ENCODE data around the gene IRF7. TPM values are rescaled to one million over a fixed set of nuclear protein-coding genes. Genes with fewer than 3 reads are reported as not detected.
A peak's percentile ranks its signal among the peaks of the same experiment; 100 is the strongest.

The IRF7 gene
- total and polyA plus RNA-seq, 8 donors = 9.8 to 50.4 (median 14.3) TPM

DNA sequence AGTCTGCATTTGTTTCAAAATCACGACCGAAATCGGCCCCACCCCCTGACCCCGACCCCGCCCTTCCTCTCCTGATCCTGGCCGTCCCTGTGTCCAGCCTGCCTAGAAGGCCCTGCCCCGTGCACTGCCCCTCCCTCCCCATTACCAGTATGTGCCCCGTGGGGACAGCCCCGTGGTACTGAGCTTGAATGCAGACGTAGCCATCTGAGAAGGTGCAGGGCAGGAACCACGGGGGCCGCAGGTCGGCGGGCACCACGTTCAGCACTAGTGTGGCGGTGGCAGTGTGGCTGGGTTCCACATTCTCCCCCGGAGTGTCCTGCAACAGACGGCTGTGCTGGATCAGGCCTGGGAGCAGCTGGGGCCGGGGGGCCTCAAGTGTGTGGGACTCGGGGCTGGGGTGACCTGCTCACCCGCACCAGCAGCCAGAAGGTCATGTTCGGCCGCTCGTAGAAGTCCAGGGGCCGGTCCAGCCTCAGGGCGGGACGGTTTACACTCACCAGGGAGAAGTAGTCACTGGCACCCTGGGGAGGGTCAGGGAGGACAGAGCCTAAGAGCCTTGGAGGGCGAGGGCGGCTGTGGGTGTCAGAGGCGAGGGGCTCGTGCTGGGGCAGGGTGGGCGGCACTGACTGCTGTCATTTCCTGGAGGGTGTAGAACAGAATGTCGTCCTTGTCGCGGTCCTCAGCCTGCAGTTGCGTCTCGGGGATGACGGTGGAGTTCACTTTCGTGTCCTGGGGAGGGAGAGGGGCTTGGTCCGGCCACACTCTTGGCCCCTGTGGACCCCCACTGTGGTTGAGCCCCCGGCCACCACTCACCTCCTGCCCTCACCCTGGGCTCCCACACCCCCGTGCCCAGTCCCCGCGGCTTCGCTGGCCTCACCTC lies 5.4 kb upstream of the IRF7 start:
- peak in 1 of 4 donors; percentile 75 for DNase-seq
- intact Hi-C loops (cut with DNase I) = no loop called here

GRCh38 chr11:620201-620600 lies 4.5 kb upstream of the IRF7 start:
- H3K27me3 ChIP-seq = peaks cover 0 to 13% of the 10 kb centered on the region in 2 donors
- H3K36me3 ChIP-seq = peaks cover 0 to under 1% of the 10 kb centered on the region in 2 donors
- peaks cover 0 to 29% of the 10 kb centered on the region in 2 donors for H3K4me1 ChIP-seq
- intact Hi-C loops (cut with DNase I) = no loop called here
- ATAC-seq = no peak
- TF ChIP-seq, protein P1, sequence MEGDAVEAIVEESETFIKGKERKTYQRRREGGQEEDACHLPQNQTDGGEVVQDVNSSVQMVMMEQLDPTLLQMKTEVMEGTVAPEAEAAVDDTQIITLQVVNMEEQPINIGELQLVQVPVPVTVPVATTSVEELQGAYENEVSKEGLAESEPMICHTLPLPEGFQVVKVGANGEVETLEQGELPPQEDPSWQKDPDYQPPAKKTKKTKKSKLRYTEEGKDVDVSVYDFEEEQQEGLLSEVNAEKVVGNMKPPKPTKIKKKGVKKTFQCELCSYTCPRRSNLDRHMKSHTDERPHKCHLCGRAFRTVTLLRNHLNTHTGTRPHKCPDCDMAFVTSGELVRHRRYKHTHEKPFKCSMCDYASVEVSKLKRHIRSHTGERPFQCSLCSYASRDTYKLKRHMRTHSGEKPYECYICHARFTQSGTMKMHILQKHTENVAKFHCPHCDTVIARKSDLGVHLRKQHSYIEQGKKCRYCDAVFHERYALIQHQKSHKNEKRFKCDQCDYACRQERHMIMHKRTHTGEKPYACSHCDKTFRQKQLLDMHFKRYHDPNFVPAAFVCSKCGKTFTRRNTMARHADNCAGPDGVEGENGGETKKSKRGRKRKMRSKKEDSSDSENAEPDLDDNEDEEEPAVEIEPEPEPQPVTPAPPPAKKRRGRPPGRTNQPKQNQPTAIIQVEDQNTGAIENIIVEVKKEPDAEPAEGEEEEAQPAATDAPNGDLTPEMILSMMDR (IDR thresholded peaks at IDR 0.05) = no peak
- no peak overlapping the region for H3K4me3 ChIP-seq
- H3K9me3 ChIP-seq = no peaks in the 10 kb centered on the region
- no peak for DNase-seq
- no peak overlapping the region for H3K27ac ChIP-seq

More for the DNA sequence above, 5.4 kb upstream of the IRF7 start:
- TF ChIP-seq, protein P1 (IDR thresholded peaks at IDR 0.05) = no peak
- Histone ChIP-seq H3K36me3 (no peaks in the 10 kb centered on the region), H3K4me1 (peaks cover 0 to 24% of the 10 kb centered on the region in 2 donors), H3K27me3 (peaks cover 8 to 22% of the 10 kb centered on the region in 2 donors), H3K4me3 (no peak overlapping the region), H3K27ac (no peak overlapping the region), H3K9me3 (no peaks in the 10 kb centered on the region)
- no peak for ATAC-seq

DNA sequence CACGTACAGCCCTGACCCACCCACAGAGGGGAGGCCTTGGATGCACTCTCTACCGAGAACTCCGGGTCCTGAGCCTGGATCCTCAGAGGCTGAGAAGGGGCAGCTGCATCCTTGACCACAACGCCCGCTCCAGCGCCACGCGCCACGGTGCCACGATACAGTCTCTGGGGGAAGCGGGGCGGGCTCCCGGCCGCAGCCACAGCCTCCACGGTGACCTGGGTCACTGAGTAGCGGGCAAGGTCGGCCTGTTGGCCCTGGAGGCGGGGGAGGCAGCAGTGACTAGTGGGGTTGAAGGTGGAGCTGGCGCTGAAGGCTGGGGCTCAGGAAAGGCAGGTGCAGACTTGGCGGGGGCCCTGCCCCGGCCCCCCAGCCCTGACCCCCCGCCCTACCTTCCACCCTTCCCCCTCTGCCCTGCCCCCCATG lies 3.9 kb upstream of the IRF7 start:
- no peaks in the 10 kb centered on the region for H3K9me3 ChIP-seq
- intact Hi-C loops (cut with DNase I) = no loop called here
- no peak overlapping the region for H3K27ac ChIP-seq
- peaks cover 0 to 6% of the 10 kb centered on the region in 2 donors for H3K36me3 ChIP-seq
- DNase-seq (peak in 1 of 4 donors; percentile 77), ATAC-seq (no peak)
- peaks cover 0 to 7% of the 10 kb centered on the region in 2 donors for H3K27me3 ChIP-seq
- no peak overlapping the region for H3K4me3 ChIP-seq
- TF ChIP-seq, protein P1 (IDR thresholded peaks at IDR 0.05) = no peak
- H3K4me1 ChIP-seq = peaks cover 6 to 34% of the 10 kb centered on the region in 2 donors

DNA sequence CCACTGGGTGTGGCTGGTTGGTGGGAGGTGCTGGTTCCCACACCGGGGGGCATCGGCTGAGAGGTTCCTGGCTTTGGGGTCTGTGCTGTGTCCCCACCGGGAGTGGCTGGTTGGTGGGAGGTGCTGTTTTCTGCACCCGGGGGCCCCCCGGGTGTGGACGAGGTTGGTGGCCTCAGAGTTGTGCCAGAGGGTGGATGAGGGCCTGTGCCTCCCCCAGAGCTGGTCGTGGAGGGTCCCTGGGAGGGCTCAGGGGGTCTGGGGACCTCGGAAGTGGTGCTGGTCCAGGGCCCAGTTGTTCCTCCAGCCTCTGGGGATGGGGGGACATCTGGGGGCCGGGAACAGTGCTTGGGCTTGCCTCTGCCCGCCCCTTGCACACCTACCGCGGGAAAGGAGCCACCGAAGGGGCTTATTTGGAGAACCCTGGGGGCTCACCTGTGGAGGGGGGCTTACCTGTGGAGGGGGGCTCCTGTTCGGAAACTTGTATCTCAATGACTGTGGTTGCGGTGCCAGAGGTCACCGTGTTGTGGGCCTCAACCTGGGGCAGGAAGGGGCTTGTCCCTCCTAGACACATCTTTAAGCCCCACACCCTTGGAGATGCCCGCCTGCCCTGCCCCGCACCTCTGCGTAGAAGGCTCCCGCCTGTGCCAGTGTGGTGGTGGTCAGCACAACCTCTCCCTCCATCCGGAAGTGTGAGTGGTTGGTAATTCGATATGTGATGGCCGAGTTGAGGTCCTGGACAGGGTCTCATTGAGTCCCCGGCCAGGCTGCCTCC lies 3.3 kb upstream of the IRF7 start:
- no peak overlapping the region for H3K4me3 ChIP-seq
- TF ChIP-seq, protein P1 (IDR thresholded peaks at IDR 0.05) = no peak
- no peak overlapping the region for H3K27ac ChIP-seq
- peaks cover 0 to under 1% of the 10 kb centered on the region in 2 donors for H3K27me3 ChIP-seq
- peaks cover 12 to 40% of the 10 kb centered on the region in 2 donors for H3K4me1 ChIP-seq
- ATAC-seq (no peak), DNase-seq (peak in 1 of 4 donors; percentile 55)
- H3K36me3 ChIP-seq = peaks cover 0 to 12% of the 10 kb centered on the region in 2 donors
- intact Hi-C loops (cut with DNase I) = no loop called here
- H3K9me3 ChIP-seq = no peaks in the 10 kb centered on the region
